ENCODE results near the gene BAG3.
"Not testable (repeated sequence)": the region's sequence is repeated elsewhere in the genome, so short reads cannot be mapped to it uniquely, and the experiment has no call there.

Gene BAG3

DNA sequence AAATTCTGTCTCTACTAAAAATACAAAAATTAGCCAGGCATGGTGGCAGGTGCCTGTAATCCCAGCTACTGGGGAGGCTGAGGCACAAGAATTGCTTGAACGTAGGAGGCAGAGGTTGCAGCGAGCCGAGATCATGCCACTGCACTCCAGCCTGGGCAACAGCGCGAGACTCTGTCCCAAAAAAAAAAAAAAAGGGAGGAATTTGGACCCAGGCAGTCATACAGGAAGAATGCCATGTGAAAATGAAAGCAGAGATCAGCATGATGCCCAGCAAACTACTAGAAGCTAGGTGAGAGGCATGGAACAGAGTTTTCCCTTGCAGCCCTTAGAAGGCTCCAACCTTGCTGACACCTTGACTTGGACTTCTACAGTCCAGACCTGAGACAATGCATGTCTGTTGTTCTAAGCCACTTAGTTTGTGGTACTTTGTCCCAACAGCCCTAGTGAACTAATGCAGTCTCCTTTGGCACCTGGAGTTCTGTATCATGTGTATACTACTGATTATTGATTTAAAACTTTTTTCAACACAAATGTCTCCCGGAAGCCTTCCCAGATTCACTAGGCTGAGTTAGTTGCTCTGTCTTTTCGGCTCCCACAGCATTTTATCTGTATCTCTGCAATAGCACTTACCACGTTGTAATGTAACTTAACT is 10.2 kb upstream of the BAG3 start:
- DNase-seq = no peak

DNA sequence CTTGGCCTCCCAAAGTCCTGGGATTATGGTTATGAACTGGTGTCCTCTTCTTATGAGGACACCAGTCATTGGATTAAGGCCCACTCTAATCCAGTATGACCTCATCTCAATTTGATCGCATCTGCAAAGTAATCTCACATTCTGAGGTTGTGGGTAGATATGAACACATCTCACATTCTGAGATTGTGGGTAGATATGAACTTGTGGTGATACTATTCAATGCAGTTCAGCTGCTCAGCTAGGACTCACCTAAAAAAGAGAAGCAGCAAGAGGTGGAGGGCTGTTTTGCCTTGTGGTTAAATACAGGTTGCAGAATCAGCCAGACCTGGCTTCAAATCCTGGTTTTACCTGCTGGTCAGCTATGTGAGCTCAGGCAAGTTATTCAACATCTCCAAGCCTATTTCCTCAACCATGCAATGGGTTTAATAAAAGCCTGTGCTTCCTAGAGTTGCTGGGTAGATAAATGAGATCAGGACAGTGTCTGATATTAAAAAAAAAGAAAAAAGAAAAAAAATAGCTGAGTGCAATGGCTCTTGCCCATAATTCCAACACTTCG is 8.5 kb upstream of the BAG3 start:
- no peak for DNase-seq

DNA sequence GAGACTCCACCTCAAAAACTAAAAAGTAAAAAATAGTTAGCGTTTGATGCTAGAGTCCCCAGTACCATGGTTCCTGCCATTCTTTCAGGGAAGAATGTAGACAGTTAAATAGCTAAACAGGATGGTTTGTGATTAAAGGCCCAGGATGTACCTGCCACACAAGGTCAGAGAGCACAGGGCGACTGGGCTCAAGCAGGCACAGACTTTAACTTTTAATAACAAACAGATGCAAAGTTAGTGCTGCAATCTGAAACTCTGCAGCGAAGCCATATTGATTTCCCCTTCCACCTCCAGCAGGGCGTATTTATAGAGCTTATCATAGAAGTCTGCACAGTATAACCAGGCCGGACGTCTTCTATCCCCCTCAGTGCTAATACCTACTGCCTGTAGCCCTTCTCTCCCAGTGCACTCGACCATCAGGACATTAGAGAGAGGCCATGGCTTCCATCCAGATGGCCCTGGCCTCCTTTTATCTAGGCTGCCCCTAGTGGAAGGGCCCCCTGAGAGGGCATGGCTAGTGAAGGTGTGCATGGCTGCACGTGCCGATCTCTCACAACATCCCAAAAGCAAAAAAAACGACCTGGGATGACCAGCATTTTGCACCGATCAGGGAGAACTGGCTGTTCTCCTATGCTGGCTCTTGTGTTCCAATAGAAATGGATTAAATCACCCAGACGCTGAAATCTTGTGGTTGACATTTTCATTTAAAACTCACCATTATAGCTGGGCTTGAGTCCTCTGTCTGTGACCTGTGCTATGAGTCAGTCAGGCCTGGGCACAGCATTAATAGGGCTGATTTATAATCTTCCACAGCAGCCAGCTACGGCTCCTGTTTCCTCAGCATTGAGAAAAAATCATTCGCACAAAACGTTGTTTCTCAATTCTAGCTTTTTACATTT is 7.6 kb upstream of the BAG3 start:
- no peak for DNase-seq

DNA sequence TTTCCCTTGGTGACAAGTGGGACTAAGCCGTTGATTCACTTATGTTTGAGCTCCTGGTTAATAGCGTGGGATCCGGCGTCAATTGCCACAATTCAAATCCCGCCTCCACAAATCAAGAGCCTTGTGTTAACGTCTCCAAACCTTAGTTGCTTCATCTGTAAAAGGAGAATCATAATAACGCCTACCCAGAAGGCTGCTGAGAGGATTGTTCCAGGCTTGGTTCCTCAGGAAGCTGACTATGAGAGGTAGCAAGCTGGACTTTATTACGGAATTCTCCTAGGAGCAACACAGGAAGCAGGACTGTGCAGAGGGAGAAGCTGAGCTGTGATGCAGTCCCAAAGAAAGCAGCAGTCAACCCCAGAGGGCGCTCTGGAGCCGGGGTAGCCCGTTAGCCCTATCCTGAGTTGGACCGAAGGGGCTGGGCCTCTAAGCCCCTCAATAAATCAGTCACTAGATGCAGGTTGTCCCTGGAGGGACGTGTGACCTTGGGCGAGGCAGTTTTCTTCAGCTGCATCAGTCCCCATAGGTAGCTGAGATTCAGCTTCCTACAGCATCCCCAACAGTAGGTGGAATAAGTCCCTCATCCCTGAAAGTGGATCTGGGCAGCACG is 6.9 kb upstream of the BAG3 start:
- DNase-seq = no peak

DNA sequence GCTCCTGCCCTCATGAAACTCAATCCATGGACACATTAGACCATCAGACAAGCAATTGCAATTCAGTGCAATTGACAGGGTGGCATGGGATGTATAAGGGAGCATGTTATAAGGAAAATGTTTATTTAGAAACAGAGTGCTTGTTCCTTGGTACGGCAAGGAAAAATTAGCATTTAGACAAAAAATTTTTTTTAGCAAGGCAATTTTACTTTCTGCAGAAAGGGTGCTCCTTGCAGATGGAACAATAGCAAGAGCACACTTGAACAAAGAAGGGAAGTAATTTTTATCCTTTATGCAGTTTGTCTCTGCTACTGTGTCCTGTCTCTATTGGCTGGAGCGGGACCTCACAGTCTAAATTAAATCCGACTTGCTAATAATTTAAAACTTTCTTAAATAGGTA is 6.2 kb upstream of the BAG3 start:
- no peak for DNase-seq

DNA sequence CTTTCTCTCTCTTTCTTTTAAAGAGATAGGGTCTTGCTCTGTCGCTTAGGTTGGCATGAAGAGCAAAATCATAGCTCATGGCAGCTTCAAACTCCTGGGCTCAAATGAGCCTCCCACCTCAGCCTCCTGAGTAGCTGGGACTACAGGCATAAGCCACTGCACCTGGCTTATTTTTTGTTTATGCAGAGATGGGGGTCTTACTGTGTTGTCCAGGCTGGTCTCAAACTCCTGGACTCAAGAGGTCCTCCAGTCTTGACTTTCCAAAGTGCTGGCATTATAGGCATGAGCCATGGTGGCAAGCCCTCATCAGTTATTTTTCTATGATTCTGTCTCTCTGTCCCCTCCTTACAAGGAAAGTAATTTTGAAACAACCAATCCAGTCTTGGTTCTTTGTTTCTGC is 1.1 kb upstream of the BAG3 start:
- no peak for DNase-seq

DNA sequence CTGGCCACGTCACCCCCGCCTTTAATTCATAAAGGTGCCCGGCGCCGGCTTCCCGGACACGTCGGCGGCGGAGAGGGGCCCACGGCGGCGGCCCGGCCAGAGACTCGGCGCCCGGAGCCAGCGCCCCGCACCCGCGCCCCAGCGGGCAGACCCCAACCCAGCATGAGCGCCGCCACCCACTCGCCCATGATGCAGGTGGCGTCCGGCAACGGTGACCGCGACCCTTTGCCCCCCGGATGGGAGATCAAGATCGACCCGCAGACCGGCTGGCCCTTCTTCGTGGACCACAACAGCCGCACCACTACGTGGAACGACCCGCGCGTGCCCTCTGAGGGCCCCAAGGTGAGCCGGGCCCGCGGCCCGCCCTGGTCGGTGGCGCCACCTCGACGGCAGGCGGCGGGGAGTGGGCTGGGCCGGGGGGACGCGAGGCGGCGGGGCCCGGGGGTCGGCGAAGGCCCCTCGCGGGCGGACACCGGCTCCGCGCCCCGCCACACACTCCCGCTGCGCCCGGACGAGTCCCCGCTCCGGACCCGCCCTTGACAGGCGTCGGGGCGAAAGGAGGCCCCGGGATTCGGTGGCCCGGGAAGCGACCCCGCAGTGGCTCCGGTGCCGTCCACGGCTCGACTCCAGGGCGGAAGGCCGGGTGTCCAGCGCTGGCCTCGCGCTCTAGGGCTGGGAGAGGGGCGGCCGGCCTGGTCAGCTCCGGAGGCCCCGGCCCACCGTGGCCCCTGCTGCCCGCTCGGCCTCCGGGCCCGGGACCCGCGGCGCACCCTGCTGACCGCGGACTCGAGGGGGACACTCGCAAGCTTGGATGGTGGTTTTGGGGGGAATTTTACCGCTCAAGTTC is 557 bp downstream of the BAG3 start:
- DNase-seq = no peak

DNA sequence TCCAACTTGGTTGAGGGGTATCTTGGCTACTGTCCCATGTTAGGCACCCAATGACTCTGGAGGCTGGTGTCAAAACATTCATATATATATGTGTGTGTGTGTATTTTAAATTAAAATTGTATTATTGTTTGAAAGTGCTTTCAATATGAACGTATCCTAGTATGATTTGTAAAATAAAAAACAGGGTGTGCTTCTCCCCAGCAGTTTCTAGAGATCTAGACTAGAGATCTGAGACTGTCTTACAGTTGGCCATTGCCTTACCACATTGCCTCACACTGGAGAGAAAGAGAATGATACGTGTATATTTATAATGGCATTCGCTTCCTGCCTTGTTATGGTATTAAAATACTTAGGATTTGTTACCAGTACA is 1.2 kb downstream of the BAG3 start:
- no peak for DNase-seq

DNA sequence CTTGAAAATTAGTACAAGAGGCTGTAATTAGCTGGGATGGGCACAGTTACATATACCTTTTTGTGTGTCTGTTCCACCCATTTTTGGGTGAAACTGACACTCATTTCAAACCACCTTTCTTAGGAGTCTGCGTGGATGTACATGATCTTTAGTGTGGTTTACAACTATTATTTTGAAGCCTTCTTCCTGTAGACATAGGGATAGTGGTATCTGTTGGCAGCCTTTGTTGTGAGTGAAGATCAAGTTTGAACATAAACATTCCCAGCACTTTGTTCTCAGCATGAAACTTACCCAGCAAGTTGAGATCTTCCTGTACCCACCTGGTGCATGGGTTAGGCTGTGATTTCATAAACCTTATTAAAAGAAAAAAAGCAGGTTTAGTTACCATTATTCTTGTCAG is 2.0 kb downstream of the BAG3 start:
- DNase-seq = no peak

DNA sequence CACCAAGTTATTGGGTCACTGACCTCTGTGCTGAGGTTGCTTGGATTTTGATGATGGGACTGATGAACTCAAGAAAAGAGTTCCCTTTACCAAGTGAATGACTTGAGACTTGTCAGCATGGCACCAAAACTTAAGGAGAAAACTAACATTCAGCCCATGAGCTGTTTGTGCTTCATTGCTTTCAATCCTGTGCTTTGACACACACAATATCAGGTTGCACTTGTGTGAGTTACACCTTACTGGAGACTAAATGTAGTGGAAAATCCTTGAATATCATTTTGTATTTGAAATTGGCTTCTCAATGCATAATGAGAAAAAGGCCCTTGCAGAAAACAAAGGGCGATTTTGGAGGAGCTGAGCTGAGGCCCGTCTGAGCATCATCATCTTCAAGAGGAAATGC is 2.7 kb downstream of the BAG3 start:
- DNase-seq = no peak

DNA sequence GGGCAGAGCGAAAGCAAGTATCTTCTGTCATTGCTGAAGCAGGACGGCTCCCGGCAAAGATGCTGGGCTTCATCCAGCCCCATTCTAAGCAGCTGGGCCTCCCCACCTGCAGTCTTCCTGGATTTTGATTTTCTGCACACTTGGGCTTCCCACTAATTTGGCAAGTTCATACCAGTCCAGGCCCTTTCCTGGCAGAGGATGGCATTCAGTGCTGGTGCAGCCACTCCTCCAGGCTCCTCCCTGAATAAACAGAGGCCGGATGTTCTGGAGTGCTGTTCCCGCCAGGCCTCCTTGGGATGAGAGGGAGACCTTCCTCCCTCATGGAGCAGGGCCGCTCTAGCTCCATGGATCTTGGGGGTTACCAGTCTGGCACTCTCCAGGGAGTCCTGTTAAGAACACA is 3.4 kb downstream of the BAG3 start:
- DNase-seq = no peak

DNA sequence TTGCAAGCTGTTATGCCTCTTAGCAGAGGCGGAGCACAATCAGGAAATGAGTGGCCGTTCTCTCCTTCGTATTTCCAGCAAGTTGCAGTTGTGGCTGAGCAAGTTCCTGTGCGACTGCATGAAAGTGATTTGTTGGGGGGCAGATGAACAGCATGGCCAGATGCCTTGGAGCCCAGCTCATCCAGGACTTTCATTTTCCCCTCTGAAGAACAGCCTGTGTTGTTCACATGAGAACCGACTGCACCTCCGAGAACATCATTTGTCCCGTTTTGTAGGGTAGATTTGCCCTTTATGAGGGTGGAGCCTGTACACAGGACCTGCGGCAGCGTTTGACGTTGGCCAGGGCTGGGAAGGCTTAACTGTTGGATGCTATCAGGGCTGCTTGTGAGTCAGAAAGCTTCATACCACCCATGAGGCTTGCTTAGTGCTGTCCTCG is 4.4 kb downstream of the BAG3 start:
- DNase-seq = peak; percentile 31

DNA sequence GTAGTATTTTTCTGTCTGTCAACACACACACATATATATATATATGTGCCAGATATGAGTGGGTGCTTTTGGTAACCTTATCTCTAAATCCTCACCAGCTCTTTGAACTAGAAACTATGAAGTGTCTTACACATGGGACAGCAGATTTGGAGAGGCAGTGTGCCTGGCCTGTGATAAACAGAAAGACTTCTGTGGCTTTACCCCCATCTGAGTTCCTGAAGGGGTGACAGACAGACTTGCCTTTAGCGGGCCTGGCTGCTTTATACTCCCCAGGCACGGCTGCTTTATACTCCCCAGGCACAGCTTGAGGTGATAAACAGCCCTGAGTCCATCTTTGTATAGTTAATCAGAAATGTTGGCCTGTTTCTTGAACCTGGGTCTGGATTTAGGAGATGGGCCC is 5.6 kb downstream of the BAG3 start:
- DNase-seq = no peak

DNA sequence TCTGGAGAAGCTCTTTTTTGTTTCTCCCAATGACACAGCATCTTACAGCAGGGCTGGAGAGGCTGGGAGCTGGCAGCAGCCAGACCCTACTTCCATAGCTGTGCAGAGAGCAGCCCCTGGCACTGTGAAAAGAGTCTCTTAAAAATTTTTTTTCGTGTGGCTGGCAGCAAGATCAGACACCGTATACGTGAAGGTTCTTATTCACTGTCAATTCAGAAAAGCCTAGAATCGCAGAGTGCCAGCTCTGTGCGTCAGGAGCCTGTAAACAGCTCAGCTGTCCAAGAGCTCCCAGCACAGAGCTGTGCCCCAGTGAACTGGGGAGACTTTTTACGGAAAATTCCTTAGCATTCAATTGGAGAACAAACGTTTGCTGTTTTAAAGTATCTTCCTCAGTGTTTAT is 6.5 kb downstream of the BAG3 start:
- DNase-seq = no peak

DNA sequence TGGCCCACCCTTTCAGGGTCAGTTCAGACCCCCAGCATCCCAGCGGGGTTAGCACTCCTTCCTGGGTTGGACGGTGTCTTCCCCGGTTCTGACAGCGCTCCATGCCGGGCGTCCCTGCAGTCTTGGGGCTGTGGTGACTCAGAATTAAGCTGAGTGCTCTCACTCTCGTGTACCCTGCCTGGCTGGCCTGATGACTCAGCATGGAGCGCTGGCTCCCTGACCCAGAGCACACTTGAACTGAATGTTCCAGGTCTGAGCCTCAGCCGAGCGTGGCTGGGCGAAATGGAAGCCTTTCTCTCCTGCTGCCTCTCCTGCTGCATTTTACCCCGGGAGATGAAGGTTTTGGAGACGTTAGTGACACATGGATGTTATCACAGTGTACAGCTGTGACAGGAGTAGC is 7.1 kb downstream of the BAG3 start:
- no peak for DNase-seq

DNA sequence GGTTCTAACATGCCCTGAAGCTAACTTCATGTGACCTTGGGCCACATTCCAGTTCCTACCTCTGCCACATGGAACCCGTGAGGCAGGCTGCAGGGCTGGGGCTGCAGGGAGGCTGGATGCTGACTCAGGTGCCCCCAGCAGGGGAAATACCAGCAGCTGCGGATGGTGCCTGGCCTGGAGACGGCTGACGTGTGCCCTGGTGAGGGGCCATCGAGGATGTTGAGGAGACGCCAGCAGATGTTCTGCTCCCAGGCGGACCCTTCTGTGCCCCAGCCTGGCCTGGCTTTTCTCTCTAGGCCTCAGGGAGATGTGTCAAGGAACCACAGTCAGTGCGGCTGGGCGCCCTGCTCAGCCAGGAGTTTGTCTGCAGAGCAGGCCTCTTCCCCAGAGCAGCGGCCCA is 8.8 kb downstream of the BAG3 start:
- DNase-seq = no peak

DNA sequence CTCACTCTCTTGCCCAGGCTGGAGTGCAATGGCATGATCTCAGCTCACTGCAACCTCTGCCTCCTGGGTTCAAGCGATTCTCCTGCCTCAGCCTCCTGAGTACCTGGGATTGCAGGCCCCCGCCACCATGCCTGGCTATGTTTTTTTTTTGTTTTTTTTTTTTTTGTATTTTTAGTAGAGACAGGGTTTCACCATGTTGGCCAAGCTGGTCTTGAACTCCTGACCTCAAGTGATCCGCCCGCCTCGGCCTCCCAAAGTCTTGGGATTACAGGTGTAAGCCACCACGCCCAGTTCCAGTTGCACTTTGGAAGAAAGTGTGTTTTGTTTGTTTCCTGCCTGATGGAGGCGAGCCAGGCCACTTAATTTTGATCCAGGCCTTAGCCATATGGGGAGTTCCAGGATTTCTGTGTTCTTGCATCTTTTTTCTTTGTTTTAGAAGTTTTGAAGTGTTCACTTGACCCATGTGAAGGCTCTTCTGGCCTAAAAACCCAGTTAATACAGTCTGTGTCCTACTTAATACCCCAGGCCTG is 11.0 kb downstream of the BAG3 start:
- not testable (repeated sequence) for DNase-seq

DNA sequence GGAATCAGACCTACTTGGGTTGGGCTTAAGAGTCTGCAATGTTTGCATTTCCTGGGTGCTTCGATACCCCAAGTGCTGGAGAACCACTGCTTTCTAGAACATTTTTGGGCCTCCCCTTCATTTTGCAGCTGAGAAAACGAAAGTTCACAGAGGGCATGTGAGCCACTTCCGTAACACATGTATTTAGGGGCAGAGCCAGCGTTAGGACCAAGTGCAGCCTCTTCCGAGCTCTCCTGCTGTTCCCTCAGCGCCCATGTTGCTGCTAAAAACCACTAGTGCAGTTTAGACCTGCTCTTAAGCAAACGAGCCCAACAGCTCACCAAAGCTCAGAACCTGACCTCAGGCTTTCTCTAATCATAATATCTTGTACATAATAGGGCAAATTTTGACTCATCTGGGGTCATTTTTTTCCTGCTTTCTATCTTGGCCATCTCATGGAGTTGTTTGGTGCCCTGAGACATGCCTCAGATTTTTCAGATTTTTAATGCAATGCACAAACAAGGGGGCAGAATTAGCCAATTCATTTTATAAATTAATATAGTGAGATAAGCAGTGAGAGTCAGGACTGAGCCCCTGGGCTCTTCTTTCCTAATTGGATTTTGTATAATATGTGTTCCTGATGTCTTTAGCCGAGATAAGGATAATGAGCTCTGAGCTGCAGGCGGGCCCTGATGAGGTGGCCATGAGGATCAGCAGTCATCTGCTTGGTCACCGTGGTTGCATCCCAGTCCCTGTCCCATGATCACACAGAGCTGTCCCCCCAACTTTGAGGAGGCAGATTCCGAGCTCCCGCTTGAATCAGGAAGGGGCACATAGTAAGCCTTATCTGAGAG is 12.9 kb downstream of the BAG3 start:
- peak; percentile 33 for DNase-seq

DNA sequence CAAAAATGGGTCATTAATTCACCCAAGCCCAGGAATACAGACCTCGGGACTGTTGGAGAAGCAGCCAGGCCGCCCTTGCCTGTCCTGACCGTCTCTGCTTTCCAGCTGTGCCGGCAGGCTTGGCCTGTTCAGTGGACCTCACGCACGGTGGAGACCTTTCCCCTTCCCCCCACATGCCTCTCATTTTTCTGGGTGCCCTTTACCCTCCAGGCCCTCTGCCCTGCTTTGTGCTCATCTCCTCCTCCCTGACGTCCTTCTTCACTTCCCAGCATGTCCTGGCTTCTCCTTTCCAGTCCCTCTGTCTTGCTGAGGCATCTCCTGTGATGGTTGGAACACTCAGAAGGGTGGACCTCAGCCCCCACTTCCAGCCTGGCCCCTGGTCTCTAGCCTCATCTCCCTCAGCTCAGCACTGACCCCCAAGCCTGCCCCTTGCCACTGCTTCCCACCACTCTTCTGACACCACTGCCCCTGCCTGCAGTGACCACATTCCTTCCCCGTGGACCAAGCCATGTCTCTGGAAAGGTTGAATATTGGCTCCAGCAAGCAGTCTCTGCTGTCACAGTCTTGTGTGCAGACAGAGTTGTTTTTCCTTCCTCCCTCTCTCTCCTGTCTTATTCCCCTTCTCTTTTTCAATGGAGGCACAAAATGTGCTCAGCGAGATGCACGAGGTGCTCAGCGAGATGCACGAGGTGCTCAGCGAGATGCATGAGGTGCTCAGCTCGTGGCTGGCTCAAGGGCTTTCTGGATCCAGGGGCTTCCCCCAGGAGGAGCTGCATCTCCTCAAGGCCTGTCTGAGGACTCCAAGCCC is 14.9 kb downstream of the BAG3 start:
- DNase-seq = no peak

DNA sequence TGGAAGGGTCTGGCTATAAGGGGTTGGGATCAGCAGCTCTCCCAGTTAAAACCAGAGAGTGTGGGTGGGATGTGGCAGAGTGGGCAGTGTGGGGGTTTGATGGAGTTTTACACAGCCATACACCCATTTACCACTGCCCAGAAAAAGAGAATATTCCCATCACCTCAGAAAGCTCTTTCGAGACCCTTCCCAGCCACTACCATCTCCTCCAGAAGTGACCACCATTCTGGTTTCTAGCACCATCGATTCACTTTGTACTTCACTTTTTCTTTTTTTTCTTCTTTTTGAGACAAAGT is 15.5 kb downstream of the BAG3 start:
- DNase-seq = no peak

Data from activated effector memory CD4-positive, alpha-beta T cell treated with Interleukin-2 at 50 U/mL for 16 hours (primary cell).